GM21528 (cell line): ENCODE data around the gene FOS.
"Not testable (repeated sequence)": the region's sequence is repeated elsewhere in the genome, so short reads cannot be mapped to it uniquely, and the experiment has no call there.

Source experiments
- ATAC-seq: cut with Tn5 transposase; IDR thresholded peaks from one replicate; pipeline ENCODE4 v1.9.1; 2021; ENCODE audit warnings: mild to moderate bottlenecking, moderate library complexity; ENCODE audit not compliant: unreplicated experiment, low FRiP score

The FOS gene

GRCh38 chr14:75278422-75279152, at the start of gene FOS:
FOS (plus strand) TSS chr14:75278828; CDS start chr14:75278983, 155 bp downstream.
- peak; percentile 83 for ATAC-seq

- no peak for ATAC-seq
Measured at GRCh38 chr14:75229661-75230139, 48.9 kb upstream of the FOS start.

GRCh38 chr14:75230140-75230792, 48.4 kb upstream of the FOS start:
- ATAC-seq = no peak

GRCh38 chr14:75231320-75231719, 47.3 kb upstream of the FOS start:
- ATAC-seq = peak; percentile 55

- no peak for ATAC-seq
Measured at GRCh38 chr14:75232191-75232590, 46.4 kb upstream of the FOS start.

- ATAC-seq = no peak
Measured at GRCh38 chr14:75232597-75232996, 46.0 kb upstream of the FOS start.

GRCh38 chr14:75234173-75235115, 44.2 kb upstream of the FOS start:
- no peak for ATAC-seq

GRCh38 chr14:75235198-75235597, 43.4 kb upstream of the FOS start:
- not testable (repeated sequence) for ATAC-seq

- ATAC-seq = no peak
Measured at GRCh38 chr14:75236467-75236866, 42.2 kb upstream of the FOS start.

- ATAC-seq = no peak
Measured at GRCh38 chr14:75236901-75237419, 41.7 kb upstream of the FOS start.

- no peak for ATAC-seq
Measured at GRCh38 chr14:75238756-75239455, 39.7 kb upstream of the FOS start.

- ATAC-seq = no peak
Measured at GRCh38 chr14:75240781-75241180, 37.8 kb upstream of the FOS start.

- ATAC-seq = no peak
Measured at GRCh38 chr14:75242546-75243273, 35.9 kb upstream of the FOS start.

- no peak for ATAC-seq
Measured at GRCh38 chr14:75244121-75244520, 34.5 kb upstream of the FOS start.

- no peak for ATAC-seq
Measured at GRCh38 chr14:75246546-75247285, 31.9 kb upstream of the FOS start.

GRCh38 chr14:75247286-75247922, 31.2 kb upstream of the FOS start:
- no peak for ATAC-seq

GRCh38 chr14:75247939-75248338, 30.7 kb upstream of the FOS start:
- no peak for ATAC-seq

- peak; percentile 84 for ATAC-seq
Measured at GRCh38 chr14:75249251-75249957, 29.2 kb upstream of the FOS start.
